ENCODE results near the gene STMP1.
"Not testable (repeated sequence)": the region's sequence is repeated elsewhere in the genome, so short reads cannot be mapped to it uniquely, and the experiment has no call there.

The STMP1 gene

DNA sequence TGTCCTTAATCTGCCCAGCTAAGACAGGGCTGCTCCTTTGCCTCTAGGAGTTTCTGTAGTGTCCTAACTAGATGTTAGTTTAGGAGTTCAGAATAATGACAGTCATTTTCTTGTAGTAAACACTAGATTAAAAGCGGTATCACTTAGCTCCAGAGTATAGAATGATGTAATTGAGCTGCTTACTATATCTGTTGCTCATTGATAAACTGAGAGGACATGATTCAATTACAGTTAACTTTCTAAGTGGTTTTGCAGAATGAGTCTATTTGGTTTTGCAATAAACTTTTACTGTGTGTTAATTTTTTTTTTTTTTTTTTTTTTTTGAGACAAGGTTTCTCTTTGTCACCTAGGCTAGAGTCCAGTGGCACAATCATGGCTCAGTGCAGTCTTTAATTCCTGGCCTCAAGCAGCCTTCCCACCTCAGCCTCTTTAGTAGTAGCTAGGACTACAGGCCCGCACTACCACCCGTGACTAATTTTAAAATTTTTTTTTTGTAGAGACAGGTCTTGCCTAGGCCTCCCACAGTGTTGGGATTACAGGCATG lies 1.8 kb downstream of the STMP1 start:
- DNase-seq (ENCODE audit: low read depth in 3 of 3) = no peak

DNA sequence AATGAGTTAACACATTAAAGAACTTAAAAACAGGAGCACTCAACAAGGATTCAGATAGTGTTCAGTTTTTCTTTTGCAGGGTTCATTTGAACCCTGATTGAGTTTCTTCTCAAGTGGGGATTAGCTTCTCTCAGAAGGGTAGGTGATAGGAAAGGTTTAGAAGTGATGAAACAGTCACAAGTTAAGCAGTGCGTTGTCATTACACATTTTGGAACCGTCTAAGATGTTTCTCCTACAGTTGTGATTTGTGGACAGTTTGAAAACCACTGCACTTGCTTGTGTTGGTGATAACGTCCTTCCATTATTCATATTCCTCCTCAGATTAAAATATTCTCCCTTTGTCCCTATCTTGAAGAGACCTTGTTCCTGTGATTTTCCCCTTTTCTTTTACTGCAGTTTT lies 2.7 kb downstream of the STMP1 start:
- no peak for DNase-seq (ENCODE audit: low read depth in 3 of 3)

DNA sequence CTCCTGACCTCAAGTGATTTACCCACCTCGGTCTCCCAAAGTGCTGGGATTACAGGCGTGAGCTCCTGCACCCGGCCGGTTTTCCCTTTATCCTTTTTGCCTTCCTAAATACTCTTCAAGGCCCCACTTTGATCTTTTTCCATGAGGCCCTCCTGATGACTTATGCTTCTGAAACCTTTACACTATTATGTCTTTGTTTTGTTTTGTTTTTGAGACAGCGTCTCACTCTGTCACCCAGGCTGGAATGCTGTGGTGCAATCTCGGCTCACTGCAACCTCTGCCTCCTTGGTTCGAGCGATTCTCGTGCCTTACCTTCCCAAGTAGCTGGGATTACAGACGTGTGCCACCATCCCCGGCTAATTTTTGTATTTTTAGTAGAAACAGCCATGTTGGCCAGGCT lies 3.8 kb downstream of the STMP1 start:
- no peak for DNase-seq (ENCODE audit: low read depth in 3 of 3)

DNA sequence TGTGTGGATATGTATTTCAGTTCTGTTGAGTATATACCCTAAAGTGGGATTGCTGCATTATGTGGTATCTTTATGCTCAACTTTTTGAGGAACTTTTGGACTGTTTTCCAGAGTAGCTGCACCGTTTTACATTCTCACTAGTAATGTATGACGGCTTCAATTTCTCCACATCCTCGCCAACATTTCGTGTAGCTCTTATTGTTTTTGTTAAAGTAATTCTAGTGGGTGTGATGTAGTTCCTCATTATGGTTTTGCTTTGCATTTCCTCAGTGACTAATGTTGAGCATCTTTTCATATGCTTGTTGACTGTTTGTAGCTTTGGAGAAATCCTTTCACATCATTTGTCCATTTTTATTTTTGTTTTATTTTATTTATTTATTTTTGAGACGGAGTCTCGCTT lies 4.5 kb downstream of the STMP1 start:
- DNase-seq (ENCODE audit: low read depth in 3 of 3) = no peak

DNA sequence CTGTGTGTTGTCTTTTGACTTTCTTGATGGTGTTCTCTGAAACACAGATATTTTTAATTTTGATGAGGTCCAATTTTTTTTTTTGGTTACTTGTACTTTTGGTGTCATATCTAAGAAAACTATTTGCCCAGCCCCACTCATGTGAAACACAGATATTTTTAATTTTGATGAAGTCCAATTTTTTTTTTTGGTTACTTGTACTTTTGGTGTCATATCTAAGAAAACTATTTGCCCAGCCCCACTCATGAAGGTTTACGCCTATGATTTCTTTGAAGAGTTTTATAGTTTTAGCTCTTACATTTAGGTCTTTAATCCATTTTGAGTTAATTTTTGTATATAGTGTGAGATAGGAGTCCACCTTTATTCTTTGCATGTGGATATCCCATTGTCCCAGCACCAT lies 5.3 kb downstream of the STMP1 start:
- not testable (repeated sequence) for DNase-seq (ENCODE audit: low read depth in 3 of 3)

DNA sequence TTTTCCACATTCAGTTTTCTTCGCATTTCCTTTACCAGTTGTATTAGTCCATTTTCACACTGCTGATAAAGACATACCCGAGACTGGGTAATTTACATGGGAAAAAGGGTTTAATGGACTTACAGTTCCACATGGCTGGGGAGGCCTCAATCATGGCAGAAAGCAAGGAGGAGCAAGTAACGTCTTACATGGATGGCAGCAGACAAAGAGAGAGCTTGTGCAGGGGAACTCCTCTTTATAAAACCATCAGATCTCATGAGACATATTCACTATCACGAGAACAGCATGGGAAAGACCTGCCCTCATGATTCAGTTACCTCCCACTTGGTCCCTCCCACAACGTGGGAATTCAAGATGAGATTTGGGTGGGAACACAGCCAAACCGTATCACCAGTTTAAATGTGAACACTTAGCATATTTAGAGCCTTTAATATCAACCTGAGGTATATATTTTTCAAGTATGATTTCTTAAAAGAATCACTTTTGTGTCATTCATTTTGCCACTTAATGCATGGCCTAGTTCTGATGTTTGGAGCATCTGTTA lies 6.6 kb downstream of the STMP1 start:
- not testable (repeated sequence) for DNase-seq (ENCODE audit: low read depth in 3 of 3)

DNA sequence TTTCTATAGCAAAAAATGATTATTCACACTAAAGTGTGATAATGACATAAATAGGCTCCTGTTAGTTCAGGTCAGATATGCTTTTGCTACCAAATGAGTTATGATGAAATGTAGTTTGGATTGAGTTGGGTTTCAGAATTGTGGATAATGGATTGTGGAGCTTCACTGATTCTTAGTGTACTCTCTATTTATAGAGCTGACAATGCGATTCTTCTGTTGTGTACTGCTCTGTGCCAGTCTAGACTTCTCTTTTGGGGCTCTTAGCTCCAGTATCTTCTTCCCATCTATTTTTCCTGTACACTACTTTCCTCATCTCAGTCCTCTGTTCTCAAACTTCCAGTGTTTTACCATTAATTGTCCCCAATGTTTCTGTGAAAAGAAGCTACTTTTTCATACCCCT lies 7.5 kb downstream of the STMP1 start:
- no peak for DNase-seq (ENCODE audit: low read depth in 3 of 3)

DNA sequence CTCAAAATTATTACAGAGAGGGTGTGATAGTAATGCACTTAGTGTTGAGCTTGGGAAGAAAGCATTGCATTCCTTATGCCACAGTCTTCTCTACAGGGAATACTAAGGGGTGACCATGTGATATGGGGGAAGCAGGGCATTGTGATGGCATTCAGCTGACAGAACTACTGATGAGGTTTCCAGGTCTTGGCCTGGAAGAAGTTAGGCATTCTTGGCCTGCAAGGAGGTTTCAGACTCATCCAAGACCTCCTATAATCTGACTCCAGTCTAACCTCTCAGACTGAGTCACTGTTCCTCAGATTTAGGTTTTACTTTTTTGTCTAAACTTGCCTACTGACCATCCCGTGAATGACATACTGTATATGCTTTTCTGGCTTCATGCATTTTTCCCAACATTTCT lies 7.9 kb downstream of the STMP1 start:
- no peak for DNase-seq (ENCODE audit: low read depth in 3 of 3)

DNA sequence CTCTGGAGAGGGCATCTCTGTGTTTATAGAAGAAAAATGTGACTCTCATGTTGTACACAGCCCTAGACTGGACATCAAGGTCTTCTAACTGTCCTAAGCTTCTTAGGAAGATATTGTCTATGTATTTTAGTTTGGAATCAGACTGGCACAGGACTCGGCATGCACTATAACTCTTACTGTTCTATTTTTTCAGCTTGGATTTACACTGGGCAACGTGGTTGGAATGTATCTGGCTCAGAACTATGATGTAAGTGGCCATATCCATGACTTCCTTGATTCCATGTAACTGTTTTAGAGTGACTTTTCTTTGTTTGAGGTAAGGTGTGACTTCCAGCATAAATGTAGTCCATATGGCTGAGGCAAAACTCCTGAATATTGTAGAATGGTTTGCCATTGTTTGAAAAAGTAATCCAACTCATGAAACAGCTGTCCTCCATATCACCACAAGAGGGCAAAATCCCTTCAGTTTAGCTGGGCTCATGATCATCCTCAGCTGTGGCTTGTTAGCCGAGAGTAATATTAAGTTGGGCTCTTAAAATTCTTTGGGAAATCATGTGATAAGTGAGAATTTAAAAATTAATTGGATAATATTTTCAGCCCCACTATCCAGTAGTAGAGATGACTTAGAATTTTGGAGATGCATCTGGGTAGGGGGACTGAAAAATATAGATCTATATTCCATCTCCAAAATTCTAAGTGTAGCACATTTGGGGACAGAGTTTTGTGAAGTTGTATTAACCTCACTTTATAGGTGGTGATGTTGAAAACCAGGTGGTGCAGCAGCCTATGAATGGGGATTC lies 10.4 kb downstream of the STMP1 start:
- DNase-seq (ENCODE audit: low read depth in 3 of 3) = no peak

DNA sequence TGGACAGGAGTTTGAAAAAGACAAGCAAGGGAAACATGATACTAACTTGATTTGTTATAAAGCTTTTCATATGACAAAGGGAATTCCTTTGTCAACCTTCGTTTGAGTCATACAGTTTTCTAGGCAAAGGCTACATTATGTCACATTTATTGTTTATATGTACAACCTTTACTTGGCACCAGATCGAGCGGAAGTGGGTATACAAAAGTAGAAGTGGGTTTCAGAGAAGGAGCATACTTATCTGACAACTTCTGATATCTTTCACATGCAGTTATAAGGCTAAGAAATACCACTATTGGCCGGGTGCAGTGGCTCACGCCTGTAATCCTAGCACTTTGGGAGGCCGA lies 11.0 kb downstream of the STMP1 start:
- no peak for DNase-seq (ENCODE audit: low read depth in 3 of 3)

DNA sequence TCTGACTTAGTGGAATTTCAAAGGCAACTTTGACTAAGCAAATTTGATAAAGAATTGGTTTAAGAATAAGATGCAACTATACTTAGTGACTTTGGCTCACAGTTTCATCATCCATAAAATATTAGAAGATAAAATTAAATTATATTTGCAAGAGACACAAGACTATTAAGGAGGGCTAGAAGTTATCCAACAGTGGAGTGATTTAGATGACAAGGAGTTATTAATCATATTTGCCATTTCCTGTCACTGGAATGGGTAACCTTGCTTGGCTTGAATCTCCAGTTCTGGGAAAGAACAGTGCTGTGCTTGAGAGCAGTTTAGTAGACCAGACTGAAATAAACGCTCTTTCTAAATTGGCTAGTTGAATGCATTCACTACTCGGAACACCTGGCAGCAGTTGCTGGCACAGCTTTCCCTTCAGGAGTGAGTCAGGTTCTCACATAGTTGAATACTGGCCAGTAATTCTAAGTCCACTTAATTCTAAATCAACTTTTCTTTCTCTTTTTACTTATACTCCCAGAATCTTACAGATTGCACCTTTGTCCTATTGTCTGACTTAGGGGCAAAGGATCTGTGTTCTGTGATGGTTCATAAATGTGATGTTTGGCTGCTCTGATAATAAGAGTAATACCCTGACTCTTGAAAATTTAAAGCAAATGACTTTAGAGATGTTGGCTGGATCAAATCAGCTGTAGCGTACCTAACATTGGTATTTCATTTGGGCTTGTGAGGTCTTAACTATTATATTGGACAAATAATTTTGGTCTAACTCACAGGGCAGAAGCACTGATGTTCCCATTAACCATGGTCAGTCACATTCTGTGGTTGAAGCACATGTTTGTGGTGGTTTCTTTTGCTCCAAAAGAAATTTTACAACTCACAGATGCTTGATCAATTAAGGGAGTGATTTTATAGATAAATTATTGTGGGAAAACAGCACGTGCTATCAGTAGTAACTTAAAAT lies 16.6 kb downstream of the STMP1 start:
- no peak for DNase-seq (ENCODE audit: low read depth in 3 of 3)

DNA sequence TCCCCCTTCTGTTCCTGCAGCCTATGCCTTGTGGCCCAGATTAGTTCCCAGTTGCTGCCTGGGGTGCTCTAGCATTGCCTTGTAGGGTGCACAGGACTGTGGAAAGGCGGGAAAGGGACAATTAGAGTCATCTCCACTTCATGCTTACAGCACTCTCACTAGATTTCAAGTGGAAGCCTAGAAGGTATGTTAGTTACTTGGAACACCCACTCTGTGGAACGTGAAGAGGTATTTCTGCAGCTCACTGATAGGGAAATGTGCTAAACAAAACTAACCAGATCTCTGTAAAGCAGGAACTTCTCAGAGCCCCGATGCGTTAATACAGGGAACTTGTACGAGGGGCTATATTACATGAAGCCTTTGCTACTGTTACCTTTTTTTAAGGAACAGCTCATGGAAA lies 19.4 kb downstream of the STMP1 start:
- no peak for DNase-seq (ENCODE audit: low read depth in 3 of 3)

DNA sequence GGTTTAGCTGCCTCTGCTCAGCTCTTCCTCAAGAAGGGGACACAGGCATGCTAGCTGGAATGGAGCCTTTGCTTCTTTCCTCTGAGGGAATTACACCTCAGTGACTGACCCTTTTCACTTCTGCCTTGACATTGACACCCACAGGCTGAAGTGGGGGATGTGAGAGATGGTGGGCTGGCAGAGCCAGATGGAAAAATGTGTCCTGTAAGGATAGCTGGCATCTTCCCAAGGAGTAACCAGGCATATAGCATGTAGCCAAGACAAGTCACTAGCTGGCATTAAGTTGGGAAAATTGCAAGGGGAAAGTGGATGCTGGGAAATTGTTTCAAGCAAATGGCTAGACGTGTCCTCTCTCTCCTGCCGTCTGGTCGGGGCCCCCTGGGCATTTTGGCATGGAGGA lies 19.9 kb downstream of the STMP1 start:
- no peak for DNase-seq (ENCODE audit: low read depth in 3 of 3)

DNA sequence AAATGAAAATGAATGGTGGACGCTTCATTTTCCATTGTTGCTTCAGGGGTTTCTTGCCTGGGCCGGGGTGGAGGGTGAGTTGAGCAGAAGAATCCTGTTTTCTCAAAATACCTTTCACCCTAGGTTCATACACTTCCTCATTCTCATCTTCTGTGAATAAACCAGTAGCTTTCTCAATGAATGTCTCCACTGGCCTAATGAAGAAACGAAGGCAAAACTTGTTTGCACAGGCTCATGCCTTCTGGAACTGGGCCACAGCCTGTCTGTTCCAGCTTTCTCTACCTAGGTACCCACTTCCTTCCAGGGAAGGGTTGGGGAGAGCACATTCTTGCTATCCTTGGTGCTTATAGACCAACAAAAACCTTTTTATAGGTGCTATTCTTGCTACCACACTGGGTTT lies 21.3 kb downstream of the STMP1 start:
- no peak for DNase-seq (ENCODE audit: low read depth in 3 of 3)

DNA sequence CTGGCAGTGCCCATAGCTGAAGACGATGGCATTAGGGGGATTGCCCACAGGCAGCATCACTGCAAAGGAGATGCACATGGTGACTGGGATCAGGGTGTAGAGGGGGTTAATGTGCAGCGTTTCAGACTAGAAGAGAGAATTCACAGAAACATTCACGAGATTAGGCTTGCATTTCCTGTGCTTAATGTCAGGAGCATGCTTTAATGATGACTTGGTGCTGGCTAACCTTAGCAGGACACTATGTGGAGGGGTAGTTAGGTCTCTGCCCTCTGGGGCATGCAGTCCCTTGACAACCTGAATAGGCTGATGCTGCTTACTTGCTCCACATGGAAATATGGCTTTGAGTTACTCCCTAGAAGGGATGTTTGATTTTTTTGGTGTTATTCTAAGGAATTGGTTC lies 21.8 kb downstream of the STMP1 start:
- DNase-seq (ENCODE audit: low read depth in 3 of 3) = no peak

DNA sequence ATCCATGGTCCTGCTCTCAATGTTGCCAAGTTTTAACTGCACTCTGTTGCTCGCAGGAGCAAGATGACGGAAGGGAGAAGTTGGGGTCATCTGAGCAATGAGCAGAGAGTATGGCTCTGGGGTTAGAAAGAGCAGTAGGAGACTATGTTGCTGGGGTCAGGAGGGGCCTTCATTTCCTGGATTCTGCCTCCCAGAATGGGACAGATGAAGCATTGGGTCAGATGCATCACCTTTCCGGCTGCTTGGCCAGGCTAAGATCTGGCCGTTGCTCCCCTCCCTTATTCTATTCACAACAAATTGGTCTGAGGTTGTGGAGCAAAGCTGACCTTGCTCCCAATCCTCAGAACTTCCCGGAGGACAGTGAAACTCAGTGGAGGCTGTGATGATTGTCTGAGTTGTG lies 22.4 kb downstream of the STMP1 start:
- no peak for DNase-seq (ENCODE audit: low read depth in 3 of 3)

DNA sequence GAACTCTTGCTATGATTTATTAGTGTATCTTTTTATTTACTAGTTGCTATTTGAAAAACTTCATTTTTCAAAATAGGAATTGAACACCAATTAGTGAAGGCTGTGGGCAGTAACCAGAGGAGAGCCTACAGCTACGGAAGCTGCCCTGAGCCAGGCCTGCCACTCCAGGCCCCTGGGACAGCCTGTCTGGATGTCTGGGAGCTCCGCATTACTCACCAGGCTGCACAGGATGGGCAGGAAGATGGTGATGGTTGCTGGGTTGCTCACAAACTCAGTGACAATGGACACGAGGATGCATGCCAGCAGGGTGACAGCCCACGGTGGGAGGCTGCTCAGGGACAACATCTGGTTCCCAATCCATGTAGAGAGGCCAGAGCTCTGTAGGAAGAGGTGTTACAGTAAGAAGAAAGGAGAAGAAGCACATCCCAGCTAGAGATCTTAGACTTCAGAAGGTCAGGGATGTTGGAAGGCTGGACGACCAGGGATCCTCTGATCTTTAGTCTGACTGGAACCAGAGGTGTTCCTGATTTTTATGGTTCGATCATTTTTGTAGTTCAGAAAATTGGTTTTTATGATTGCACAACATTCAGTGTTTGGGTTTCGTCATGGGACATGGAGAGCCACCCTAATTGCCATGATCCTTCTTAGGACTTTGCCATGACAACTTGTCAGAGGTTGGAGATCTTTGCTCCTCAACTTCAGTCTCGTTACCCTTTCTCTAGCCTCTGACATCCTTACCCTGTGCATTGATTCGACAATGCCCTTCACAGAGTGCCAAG lies 23.2 kb downstream of the STMP1 start:
- no peak for DNase-seq (ENCODE audit: low read depth in 3 of 3)

DNA sequence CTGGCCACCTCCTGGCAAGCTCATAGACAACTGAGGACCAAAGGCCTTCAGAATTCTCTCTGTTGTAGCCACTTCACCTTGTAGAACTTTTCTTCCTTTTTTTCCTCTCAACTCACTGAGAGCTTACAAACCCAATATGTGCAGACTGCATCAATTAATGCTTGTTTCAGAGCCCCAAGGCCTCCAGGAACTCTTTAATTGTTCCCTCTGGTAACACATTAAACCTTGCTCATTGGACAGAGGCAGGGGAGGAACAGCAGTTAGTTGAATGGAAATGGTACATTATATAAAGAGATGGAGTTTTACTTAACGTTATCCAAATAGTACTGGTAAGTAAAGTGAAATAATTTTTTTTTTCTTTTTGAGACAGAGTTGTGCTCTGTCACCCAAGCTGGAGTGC lies 25.2 kb downstream of the STMP1 start:
- DNase-seq (ENCODE audit: low read depth in 3 of 3) = no peak

DNA sequence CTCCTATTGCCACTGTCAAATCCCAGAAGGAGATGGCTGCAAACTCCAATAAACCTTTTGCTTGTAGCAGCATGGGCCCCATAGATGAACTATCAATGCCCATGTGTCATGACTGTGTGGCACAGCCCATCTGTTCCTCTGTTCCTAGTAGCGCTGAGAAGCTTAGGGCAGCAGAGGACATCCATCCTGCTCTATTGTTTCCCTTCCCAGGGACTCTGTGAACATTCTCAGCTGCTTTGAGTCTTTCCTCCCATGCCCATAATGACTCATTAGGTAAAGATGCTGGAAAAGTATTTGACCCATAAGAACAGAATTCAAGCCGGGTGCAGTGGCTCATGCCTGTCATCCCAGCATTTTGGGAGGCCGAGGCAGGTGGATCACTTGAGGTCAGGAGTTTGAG lies 28.3 kb downstream of the STMP1 start:
- no peak for DNase-seq (ENCODE audit: low read depth in 3 of 3)

DNA sequence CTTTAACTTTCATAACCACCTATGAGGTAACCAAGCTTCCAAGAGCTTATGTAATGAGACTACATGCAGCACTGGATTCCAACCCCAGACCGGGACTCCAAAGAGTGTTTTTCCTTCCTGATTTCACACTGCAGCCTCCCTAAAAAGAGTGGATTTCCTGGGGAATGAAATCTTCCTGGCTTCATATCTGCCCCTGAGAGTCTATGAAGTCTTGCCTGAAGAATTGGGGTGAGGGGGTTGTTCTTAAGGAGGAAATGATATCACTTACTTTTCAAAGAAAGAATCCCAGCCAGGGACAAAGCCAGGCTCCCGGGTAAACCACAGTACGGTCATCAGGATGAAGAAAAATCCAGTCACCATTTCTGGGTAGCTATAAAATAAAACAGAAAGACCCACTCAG lies 29.7 kb downstream of the STMP1 start:
- DNase-seq (ENCODE audit: low read depth in 3 of 3) = no peak

DNA sequence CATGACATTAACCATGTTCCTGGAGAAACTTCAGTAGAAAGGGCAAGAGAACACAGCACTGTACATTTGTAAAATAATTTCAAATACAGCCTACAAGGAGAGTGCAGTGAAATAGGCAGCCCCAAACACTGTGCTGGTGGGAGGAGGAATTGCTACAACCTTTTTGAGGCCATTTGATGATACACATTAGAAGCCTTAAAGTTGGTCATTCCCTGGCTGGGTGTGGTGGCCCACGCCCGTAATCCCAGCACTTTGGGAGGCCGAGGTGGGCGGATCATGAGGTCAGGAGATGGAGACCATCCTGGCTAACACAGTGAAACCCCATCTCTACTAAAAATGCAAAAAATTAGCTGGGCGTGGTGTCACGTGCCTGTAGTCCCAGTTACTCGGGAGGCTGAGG lies 30.3 kb downstream of the STMP1 start:
- not testable (repeated sequence) for DNase-seq (ENCODE audit: low read depth in 3 of 3)

DNA sequence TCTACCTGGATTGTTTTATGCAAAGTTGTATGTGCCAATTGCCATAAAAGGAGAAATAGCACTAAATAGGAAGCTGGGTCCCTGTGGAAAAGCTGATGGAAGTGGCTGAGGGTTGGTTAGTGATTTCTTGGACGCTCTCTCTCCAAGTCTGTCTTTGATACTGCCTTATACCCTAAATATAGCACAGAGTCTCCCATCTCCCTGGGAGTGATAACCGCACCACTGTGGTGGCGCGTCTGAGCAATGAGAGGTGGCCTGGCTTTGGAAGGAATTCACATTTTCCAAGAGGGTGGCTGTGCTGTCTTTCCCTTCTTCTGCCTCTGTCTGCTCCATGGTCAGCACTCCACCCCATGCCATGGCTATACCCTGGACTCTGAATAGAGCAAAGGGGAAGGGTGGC lies 31.2 kb downstream of the STMP1 start:
- no peak for DNase-seq (ENCODE audit: low read depth in 3 of 3)

Measured in stimulated activated CD4-positive, alpha-beta T cell treated with anti-CD3 and anti-CD28 coated beads, TNF-alpha, amount 100 ng/mL, for 4 hours (primary cell).